ENCODE data around the gene OTUD6A.
"Not testable (repeated sequence)": the region's sequence is repeated elsewhere in the genome, so short reads cannot be mapped to it uniquely, and the experiment has no call there.

OTUD6A gene

GRCh38 chrX:70049406-70049805 is 12.9 kb upstream of the OTUD6A start:
- DNase-seq (ENCODE audit: low read depth in 2 of 2): no peak

- DNase-seq (ENCODE audit: low read depth in 2 of 2): no peak
Measured at GRCh38 chrX:70049925-70050324, 12.3 kb upstream of the OTUD6A start, which contains the start of gene AWAT2. AWAT2 (minus strand) TSS chrX:70049938; CDS start chrX:70049932, 6 bp downstream.

- no peak for DNase-seq (ENCODE audit: low read depth in 2 of 2)
Measured at GRCh38 chrX:70052895-70053615, 9.2 kb upstream of the OTUD6A start.

- no peak for DNase-seq (ENCODE audit: low read depth in 2 of 2)
Measured at GRCh38 chrX:70054391-70054790, 7.9 kb upstream of the OTUD6A start.

- DNase-seq (ENCODE audit: low read depth in 2 of 2): no peak
Measured at GRCh38 chrX:70062961-70063550, 799 bp downstream of the OTUD6A start.

GRCh38 chrX:70066646-70067045 is 4.4 kb downstream of the OTUD6A start:
- DNase-seq (ENCODE audit: low read depth in 2 of 2): no peak

- DNase-seq (ENCODE audit: low read depth in 2 of 2): no peak
Measured at GRCh38 chrX:70079297-70079696, 17.0 kb downstream of the OTUD6A start.

GRCh38 chrX:70079870-70080269 is 17.6 kb downstream of the OTUD6A start:
- DNase-seq (ENCODE audit: low read depth in 2 of 2): no peak

- no peak for DNase-seq (ENCODE audit: low read depth in 2 of 2)
Measured at GRCh38 chrX:70082723-70083122, 20.5 kb downstream of the OTUD6A start.

- no peak for DNase-seq (ENCODE audit: low read depth in 2 of 2)
Measured at GRCh38 chrX:70084592-70085240, 22.5 kb downstream of the OTUD6A start.

GRCh38 chrX:70087857-70088630 is 25.8 kb downstream of the OTUD6A start:
- peak; percentile 9 to 13 for DNase-seq (ENCODE audit: low read depth in 2 of 2)

GRCh38 chrX:70088751-70089150 is 26.5 kb downstream of the OTUD6A start:
- DNase-seq (ENCODE audit: low read depth in 2 of 2): no peak

- DNase-seq (ENCODE audit: low read depth in 2 of 2): peak; percentile 7 to 11
Measured at GRCh38 chrX:70089604-70090297, 27.5 kb downstream of the OTUD6A start.

GRCh38 chrX:70092247-70092646 is 30.0 kb downstream of the OTUD6A start:
- no peak for DNase-seq (ENCODE audit: low read depth in 2 of 2)

- DNase-seq (ENCODE audit: low read depth in 2 of 2): no peak
Measured at GRCh38 chrX:70096052-70096451, 33.8 kb downstream of the OTUD6A start.

GRCh38 chrX:70105229-70105628 is 43.0 kb downstream of the OTUD6A start:
- DNase-seq (ENCODE audit: low read depth in 2 of 2): no peak

- DNase-seq (ENCODE audit: low read depth in 2 of 2): not testable (repeated sequence)
Measured at GRCh38 chrX:70111436-70112026, 49.3 kb downstream of the OTUD6A start.

Measured in fibroblast of skin of left quadriceps (primary cell).